HG02588 (cell line): ENCODE results near the gene MEIS3.
"Not testable (repeated sequence)": the region's sequence is repeated elsewhere in the genome, so short reads cannot be mapped to it uniquely, and the experiment has no call there.

ENCODE experiments used
- ATAC-seq: cut with Tn5 transposase; IDR thresholded peaks from one replicate; pipeline ENCODE4 v1.9.1; 2021; ENCODE audit warnings: mild to moderate bottlenecking, moderate library complexity; ENCODE audit not compliant: unreplicated experiment

The MEIS3 gene

DNA sequence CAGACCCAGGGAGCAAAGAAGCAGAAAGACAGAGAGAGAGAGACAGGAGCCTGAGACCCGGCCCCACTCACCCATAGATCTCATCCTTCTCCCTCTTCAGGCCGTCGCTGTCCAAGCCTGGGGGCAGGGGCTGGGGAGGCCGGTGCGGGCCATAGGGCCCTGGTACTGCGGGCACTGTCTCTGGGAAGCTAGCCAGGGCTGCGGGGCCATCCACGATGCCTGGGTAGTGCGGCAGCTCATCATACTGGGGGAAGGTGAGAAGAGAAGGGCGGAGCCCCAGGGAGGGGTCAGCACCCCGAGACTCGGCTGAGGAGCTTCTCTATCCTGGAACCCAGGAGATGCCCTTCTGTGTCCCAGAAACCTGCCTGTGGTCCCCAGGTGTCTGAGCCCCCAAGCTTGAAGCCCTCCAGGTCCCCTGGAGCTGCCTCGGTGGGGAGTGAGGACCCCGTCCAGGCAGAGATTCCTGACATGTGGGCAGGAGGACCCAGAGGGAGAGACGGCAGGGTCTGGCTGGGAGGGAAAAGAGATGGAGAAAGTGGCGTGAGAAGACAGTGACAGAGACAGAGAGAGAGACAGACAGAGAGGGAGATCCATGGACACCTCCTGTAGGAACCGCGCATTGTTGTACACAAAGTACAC is 2.1 kb downstream of the MEIS3 start:
- no peak for ATAC-seq

DNA sequence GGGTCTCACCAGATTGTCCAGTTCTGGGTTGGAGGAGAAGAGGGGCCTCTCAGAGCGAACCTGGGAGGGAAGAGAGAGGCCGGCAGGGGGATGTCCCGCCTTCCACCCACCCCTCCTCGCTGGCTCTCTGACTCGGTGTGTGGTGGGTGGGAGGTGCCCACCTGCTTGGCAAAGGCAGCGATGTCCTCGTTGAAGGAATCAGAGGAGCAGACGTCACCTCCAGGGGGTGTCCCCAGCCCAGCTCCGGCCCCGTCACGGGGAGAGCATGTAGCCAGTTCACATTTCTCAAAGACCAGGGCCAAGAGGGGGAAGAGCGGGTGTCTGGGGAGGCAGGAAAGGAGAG is 2.7 kb downstream of the MEIS3 start:
- ATAC-seq: no peak

DNA sequence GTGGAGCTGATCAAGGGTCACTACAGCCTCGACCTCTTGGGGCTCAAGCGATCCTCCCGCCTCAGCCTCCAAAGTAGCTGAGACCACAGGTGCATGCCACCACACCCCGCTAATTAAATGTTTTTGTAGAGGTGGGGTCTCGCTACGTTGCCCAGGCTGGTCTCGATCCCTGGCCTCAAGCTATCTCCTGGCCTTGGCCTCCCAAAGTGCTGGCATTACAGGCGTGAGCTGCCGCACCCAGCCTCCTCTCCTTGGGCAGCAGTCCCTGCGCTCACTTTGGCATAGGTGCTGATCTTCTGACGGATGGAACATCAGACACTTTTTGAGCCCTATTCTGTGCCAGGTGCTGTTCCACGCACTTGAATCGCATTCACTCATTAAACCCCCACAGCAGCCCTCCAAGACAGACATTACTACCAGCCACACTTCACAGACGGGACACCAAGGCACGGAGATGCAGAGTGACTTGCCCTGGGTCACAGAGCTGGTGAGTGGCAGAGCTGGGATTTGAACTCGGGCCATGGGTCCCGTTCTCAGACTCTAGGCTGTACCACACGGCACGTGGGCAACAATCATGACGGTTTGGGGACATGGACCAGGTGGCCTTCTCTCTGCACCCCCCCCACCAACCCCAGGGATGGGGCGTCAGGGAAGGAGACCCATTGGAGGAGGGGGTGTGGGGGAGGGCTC is 3.2 kb downstream of the MEIS3 start:
- no peak for ATAC-seq

DNA sequence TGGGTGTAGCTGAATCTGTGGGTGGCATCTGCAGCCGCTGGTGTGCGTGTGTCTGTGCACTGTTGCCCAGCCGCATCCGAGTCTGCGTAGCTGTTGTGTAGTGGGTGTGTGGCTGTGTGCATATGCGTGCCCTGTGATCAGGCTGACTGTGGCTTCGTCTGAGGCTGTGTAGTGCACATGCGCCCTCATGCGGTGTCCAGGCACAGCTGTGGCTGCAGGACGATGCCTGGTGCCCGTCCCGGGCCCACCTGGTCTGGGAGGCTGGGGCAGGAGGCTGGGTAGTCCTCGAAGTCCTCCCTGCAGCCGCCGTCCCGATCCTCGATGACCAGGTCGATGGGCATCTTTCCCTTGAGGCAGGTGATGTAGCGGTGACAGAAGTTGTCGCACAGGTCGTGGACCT is 4.9 kb downstream of the MEIS3 start:
- ATAC-seq: no peak

DNA sequence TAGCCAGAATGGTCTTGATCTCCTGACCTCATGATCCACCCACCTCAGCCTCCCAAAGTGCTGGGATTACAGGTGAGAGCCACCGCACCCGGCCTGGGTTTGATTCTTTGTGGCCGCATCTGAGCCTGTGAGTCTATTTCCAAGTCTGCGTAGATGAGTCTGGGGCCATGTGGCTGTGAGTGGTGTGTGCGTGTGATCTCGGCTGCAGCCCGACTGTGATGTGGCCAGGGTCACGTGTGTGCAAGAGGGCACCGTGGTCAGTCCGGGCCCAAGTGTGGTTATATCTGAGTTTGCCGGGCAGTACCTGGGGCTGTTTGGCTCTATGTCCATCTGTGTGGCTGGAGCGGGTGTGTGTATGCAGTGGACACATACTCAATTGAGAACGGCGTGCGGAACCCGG is 5.4 kb downstream of the MEIS3 start:
- no peak for ATAC-seq

DNA sequence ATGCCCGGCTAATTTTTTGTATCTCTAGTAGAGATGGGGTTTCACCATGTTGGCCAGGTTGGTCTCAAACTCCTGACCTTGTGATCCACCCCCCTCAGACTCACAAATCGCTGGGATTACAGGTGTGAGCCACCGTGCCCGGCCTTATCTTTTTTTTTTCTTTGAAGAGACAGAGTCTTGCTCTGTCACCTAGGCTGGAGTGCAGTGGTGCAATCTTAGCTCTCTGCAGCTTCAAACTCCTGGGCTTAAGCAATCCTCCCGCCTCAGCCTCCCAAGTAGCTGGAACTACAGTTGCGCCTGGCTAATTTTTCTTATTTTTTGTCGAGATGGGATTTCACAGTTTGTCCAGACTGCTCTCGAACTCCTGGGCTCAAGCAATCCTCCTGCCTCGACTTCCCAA is 7.6 kb downstream of the MEIS3 start:
- ATAC-seq: not testable (repeated sequence)

DNA sequence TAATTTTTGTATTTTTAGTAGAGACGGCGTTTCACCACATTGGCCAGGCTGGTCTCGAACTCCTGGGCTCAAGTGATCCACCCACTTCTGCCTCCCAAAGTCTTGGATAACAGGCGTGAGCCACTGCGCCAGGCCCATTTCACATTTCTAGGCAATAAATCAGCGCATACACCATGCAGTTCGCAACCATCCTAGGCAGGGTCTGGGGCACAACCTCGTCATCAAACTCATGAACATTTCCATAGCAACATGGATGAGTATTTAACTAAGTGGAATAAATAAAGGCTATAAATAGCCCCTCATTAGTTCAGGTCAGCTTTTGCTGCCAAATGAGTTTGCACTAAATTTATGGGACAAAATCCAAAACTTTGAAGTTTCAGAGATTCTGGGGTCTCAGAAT is 8.2 kb downstream of the MEIS3 start:
- no peak for ATAC-seq

DNA sequence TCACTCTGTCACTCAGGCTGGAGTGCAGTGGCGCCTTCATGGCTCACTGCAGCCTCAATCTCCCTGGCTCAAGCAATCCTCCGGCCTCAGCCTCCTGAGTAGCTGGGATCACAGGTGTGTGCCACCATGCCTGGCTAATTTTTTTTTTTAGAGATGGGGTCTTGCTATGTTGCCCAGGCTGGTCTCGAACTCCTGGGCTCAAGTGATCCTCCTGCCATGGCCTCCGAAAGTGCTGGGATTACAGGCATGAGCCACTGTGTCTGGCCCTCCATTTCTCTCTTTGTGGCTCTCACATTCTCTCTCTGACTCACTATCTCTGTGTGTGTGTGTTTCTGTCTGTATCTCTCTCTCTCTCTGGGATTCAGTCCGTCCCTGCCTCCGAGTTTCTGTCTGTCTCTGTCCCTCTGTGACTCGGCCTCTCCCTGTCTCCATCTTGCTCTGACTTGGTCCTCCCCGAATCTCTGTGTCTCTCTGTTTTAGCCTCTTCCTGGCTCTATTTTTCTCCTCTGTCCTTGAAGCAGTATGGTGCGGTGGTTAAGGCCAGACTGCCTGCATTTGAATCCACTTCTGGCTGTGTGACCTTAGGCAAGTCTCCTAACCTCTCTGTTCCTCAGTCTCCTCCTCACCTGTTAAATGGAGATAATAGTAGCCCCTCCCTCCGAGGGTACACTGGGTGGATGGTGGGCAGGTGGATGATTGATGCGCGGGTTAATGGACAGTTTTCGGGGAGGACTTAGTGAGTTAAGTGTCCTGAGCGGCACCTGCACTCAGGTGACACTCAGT is 11.0 kb downstream of the MEIS3 start:
- no peak for ATAC-seq

DNA sequence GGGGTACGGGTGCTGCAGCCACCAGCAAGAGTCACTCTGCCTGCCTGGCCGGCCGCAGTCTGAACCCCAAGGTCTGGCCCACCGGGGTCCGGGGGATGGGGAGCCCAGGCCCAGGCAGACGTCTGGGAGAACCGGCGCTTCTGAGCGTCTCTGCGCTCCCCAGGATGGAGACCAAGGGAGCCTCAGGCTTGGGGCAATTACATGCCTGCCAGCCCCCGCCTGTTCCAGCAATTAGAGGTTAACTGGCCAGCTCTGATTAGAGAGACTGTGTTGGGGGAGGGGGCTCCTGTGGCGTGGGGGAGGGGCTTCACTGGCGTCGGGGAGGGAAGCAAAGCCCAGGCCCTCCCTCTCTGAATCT is 11.9 kb downstream of the MEIS3 start:
- ATAC-seq: no peak

DNA sequence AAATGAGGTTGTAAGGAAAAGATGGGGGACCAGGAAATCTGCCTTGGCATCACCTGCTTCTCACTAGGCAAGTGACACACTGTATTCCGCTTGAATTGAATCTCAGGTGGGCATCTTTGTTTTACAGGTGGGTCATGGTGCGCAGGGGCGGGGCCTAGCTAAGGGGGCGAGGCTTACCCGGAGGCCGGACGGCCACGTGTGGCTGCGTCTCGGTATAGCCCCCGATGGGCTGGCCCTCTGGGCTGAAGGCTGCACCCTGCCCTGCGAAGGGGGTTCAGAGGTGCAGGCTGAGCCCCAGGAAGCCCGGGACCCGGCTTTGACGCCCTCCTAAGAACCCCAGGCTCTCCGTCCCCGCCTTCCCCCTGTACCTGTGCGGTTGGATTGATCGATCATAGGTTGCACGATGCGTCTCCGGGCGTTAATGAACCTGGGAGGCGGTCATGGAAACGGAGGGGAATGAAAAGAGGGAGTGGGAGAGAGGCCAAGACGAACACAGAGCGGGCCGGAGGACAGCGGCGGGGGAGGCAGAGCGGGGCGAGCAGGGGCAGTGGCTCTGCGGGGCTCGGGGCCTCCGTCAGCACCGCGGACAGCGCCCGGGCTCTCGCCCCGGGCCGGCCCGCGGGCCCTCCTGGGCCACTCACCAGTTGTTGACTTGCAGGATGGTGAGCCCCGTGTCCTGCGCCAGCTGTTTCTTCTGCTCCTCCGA is 12.5 kb downstream of the MEIS3 start:
- ATAC-seq: no peak

DNA sequence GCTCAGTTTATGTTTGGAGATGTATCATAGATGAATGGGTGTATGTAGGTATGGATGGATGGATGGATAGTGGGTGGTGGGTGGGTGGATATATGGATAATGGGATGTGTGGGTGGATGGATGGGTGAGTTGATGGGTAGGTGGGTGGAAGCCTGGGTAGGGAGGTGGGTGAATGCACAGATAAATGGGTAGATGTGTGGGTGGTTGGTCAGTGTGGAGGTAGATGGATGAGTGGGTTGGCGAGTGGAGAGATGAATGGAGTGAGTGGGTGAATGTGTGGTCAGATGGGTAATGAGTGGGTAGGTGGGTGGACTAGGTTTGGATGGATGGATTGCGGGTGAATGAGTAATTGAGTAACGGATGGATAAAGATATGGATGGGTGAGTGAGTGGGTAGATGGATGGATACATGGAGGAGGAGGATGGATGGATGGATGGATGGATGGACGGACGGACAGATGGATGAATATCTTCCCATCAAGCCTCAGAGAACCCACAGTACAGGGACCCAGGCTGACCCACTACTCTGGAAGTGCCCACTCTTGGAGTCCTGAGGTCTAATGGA is 13.4 kb downstream of the MEIS3 start:
- ATAC-seq: no peak

DNA sequence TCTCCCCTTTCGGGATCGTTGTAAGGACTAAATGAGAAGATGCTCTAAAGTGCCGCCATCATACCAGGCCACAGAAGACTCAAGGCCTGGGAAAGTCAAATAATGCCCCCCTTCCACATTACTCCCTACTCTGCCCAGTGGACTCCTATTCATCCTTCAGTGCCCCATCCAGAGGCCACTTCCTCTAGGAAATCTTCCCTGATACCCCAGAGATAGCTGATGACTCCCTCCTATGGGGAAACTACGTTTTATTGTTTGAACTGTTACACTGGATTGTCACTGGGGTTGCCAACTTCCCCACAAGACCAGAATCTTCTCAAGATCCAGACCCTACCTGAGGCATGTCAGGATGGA is 14.2 kb downstream of the MEIS3 start:
- ATAC-seq: no peak

DNA sequence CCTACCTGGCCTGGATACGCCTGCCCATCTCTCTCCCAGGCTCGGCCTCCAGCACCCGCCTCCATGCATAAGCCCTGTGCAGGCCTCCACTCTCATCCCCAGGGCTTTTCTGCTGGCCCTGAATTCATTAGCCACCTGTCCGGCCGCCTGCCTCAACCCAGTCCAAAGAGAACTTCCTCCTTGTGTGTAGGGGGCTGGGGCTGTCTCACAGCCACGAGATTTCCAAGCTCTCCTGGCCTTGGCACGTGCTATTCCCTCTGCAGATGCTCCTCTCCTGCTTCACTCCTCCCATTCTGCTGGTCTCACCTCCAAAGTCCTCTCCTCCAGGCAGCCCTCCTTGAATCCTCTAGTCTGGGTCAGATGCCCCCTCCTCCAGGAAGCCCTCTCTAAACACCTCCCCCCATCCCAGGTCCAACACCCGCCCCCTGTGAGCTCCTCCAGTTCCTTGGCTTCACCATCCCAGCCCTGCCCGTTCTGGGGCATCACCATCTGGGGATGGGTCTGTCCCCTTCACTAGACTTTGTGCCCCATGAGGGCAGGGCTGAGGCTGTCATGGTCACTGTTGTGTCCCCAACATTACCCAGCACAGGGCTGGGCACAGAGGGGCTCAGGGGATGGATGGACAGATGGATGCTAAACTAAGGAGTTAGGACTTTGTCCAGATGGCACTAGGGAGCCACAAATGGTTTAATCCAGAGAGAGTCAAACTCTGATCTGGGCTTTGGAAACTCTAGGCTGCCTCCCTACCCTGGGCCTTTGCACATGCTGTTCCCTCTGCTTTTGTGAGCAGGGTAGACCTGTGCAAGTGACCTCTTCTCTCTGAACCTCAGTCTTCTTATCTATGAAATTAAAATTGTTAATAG is 14.8 kb downstream of the MEIS3 start:
- ATAC-seq: no peak

DNA sequence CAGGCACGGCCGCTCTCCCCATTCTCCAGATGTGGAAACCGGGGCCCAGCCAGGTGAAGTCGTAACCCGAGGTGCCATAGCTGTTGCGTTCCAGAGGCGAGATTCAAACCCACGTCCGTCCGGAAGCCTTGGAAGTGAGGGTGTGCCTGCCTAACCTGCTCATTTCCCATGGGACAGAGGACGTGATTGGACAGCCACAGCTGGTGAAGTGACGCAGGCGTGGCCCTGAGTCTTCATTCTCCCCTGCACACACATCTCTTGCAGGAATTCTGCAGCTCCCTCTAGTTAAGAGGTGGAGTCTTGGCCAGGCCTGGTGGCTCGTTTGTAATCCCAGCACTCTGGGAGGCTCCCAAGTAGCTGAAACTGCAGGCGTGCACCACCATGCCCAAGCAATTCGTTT is 16.8 kb downstream of the MEIS3 start:
- ATAC-seq: no peak

DNA sequence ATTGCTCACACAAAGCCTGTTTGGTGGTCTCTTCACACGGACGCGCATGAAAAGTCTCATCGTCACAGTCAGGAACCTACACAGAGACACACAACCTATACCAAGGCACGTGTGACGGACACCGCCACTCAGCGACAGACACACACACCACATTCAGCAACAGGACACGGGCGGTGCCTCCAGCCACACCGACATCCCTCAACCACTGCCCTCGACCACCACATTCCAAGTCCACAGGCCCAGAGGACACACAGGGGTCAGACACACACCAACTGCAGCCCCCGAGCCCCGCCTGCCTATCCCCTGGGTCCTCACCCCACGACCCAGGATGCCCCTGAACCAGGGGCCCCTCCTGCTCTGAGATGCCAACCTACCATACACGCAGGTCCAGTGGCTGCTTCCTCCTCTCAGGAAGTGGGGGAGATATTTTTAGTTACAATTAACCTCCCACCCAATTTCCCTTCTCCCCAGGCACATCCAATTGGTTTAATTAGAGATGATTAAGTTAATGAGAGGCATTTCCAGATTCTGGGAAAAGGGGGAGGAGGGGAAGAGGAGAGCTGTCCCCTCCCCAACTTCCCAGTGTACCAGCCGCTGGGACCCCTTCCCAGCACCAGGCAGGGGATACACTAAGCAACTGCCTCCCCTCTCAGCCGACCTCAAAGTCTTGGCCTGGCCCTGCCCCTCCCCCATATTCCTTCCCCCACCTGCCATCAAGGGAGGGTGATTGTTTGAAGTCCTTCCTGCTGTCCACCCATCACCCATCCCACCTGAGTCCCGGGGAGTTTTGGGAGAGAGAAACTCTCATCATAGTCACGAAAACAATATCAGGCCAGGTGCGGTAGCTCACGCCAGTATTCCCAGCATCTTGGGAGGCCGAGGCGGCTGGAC is 20.4 kb downstream of the MEIS3 start:
- no peak for ATAC-seq

DNA sequence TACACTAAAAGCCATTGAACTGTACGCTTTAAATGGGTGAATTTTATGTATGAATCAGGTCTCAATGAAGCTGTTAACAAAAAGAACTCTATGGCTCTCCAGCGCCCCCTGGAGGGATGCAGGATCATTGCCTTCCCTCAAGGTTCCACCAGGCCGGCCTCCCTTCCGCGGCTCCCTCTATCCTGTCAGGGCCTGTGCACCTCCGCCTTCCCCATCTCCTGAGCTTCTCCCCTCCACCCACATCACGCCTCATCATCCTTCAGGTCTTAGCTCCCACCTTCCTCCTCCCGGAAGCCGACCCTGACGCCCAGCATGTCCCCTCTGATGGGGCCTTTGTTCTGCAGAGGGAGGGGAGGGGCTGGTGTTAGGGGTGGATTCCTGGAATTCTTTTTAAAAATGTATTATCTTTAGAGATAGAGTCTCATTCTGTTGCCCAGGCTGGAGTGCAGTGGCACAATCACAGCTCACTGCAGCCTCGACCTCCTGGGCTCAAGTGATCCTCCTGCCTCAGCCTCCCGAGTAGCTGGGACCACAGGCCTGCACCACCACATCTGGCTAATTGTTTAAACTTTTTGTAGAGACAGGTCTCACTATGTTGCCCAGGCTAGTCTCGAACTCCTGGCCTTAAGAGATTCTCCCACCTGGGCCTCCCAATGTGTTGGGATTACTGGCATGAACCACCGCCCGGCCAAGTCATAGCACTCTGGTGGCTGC is 27.7 kb downstream of the MEIS3 start:
- no peak for ATAC-seq

DNA sequence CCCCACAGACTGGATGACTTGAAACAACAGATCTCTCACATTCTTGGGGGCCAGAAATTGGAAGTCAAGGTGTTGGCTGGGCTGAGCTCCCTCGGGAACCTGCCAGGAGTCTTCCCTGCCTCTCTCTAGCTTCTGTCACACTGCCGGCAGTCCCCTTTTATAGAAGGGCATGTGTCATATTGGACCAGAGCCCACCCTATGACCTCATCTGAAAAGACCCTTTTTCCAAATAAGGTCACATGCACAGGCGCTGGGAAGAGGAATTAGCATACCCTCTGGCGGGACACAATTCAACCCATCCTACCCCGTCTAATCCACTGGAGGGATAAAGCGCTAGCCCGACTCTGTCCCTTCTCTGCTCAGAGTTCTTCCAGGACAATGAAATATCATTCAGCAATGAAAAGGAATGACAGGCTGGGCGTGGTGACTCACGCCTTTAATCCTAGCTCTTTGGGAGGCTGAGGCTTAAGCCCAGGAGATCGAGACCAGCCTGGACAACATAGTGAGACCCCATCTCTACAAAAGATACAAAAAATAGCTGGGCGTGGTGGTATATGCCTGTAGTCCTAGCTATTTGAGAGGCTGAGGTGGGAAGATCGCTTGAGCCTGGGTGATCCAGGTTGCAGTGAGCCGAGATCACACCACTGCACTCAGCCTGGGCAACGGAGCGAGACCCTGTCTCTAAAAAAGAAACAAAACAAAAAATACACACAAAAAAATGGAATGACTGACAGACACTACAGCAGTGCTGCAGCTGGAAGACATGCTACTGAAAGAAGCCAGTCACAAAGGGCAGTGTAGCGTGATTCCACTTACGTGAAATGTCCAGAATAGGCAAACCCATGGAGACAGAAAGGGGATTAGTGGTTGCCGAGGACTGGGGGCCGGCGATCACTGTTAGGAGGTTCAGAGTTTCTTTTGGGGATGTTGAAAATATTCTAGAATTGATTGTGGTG is 28.5 kb downstream of the MEIS3 start:
- no peak for ATAC-seq

DNA sequence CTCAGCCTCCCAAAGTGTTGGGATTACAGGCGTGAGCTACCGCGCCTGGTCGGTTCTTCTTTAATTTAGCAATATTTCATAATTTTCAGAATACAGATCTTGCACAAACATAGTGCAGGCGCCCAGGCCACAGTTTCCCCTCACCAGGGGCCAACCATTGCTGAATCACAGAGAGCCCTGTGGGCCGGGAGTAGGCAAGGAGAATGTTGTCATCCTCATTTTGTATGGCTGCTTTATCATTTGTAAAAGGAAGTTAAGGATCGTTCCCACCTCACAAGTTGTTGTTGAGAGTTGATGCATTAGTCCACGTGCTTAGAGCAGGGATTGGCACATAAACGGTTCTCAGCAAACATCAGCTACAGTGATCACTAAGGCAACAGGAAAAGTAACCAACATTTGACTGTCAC is 30.2 kb downstream of the MEIS3 start:
- no peak for ATAC-seq
